ENCODE results near the gene CARD9.

Gene CARD9

DNA sequence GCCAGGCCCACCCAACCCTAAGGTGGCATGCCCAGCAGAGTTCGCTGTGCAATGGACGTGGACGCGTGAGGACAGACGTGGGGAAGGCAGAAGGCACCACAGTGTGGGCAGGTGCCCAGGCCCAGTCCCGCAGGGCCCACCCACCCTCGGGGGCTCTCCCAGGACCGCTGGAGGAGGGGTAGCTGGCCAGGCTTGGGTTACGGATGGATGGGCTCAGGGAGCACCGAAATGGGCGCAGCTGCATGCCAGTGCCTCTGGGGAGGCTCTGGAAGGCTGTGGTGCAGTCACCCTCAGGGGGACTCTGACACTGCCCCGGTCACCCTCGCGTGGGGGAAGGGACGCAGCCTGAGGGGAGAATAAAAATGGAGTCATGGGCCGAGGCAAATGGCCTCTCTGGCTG, 55.8 kb downstream of the CARD9 start:
- no peak for TF ChIP-seq Cebpa-rat (IDR thresholded peaks at IDR 0.05)
- peak overlapping the region in 5 of 10 experiments; percentile 18 to 45 (median 31); a peak in 4 of 20 replicates for H3K4me3 ChIP-seq
- peak overlapping the region; percentile 61 to 97 (median 88) for H3K4me2 ChIP-seq
- no peaks in the 10 kb centered on the region for H4K20me1 ChIP-seq
- peak overlapping the region in 6 of 11 experiments; percentile 14 to 65 (median 53); a peak in 11 of 22 replicates for H3K27ac ChIP-seq
- peaks cover 24 to 73% (median 53%) of the 10 kb centered on the region in 10 experiments for H3K4me1 ChIP-seq
- peaks cover 0 to 24% (median 0%) of the 10 kb centered on the region in 11 experiments; a peak in 5 of 22 replicates for H3K27me3 ChIP-seq
- H3K9me3 ChIP-seq (replicated peaks in 1 of 11) = peaks cover 18 to 34% (median 28%) of the 10 kb centered on the region in 11 experiments
- peaks cover 0 to 10% (median 0%) of the 10 kb centered on the region in 11 experiments; a peak in 2 of 22 replicates for H3K36me3 ChIP-seq
- peak overlapping the region in 6 of 11 experiments; percentile 17 to 75 (median 62); a peak in 10 of 22 replicates for H3K9ac ChIP-seq

DNA sequence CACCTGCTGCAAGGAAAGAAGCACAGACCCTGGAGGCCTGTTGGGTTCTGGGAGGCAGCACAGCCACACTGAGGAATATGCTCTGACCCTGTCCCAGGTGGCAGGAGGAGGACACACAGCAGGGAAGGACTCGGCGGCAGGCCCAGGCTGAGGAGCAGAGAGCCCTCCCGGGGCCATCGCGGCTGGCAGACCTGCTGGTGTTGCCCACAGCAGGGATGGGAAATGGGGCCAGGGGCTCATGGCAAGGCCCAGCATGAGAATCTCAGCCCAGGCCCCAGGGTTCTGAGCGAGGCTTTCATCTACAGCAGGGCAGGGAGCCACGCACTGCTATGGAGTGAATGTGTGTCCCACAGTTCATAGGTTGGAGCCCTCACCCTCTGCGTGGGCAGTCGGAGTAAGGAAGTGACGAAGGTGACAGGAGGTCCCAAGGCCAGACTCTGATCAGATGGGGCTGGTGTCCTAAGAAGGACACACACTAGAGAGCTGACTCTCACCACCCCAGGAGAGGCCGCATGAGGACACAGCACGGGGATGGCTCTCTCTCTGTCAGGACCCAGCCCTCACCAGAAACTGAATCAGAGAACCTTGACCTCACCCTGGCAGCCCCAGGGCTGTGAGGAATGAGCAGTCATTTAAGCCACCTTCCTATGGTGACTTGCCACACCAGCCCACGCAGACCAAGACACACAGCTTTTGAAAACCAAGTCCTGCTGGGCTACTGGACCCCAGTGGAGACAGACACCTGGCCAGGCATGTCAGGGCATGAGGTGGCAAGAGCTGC, 56.4 kb downstream of the CARD9 start:
- peaks cover 25 to 73% (median 53%) of the 10 kb centered on the region in 10 experiments for H3K4me1 ChIP-seq
- H3K27me3 ChIP-seq = peaks cover 0 to 18% (median 0%) of the 10 kb centered on the region in 11 experiments; a peak in 5 of 22 replicates
- no peak for TF ChIP-seq Cebpa-rat (IDR thresholded peaks at IDR 0.05)
- H3K9me3 ChIP-seq (replicated peaks in 1 of 11) = peaks cover 18 to 34% (median 28%) of the 10 kb centered on the region in 11 experiments
- peak overlapping the region in 1 of 10 experiments; percentile 45; a peak in 1 of 20 replicates for H3K4me3 ChIP-seq
- peak overlapping the region in 7 of 11 experiments; percentile 0 to 75 (median 60); a peak in 7 of 22 replicates for H3K9ac ChIP-seq
- H3K36me3 ChIP-seq = peaks cover 0 to 10% (median 0%) of the 10 kb centered on the region in 11 experiments; a peak in 2 of 22 replicates
- H4K20me1 ChIP-seq = peaks cover 0 to 2% (median 0%) of the 10 kb centered on the region in 11 experiments; a peak in 1 of 22 replicates
- H3K27ac ChIP-seq = peak overlapping the region in 6 of 11 experiments; percentile 10 to 65 (median 53); a peak in 9 of 22 replicates
- peak overlapping the region; percentile 61 to 97 (median 88) for H3K4me2 ChIP-seq

DNA sequence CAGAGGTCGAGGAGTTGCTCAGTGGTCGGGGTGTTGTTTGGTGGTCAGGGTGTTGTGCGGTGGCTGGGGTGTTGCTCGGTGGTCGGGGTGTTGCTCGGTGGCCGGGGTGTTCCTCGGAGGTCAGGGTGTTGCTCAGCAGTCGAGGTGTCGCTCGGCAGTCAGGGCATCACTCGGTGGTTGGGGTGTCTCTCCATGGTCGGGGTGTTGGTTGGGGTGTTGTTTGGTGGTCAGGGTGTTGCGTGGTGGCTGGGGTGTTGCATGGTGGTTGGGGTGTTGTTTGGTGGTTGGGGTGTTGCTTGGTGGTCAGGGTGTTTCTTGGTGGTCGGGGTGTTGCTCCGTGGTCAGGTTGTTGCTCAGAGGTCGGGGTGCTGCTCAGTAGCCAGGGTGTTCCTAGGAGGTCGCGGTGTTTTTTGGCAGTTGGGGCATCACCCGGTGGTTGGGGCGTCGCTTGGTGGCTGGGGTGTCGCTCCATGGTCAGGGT, 57.2 kb downstream of the CARD9 start:
- Histone ChIP-seq H3K4me3 (no peak overlapping the region), H3K4me1 (peaks cover 33 to 73% (median 59%) of the 10 kb centered on the region in 10 experiments), H3K9me3 (replicated peaks in 1 of 11) (peaks cover 18 to 33% (median 28%) of the 10 kb centered on the region in 11 experiments), H4K20me1 (peaks cover 0 to 8% (median 0%) of the 10 kb centered on the region in 11 experiments; a peak in 2 of 22 replicates), H3K9ac (no peak overlapping the region), H3K36me3 (peaks cover 0 to 10% (median 0%) of the 10 kb centered on the region in 11 experiments; a peak in 2 of 22 replicates), H3K27me3 (peaks cover 0 to 18% (median 0%) of the 10 kb centered on the region in 11 experiments; a peak in 4 of 22 replicates), H3K4me2 (peak overlapping the region in 8 of 11 experiments; percentile 74 to 97 (median 96); a peak in 15 of 22 replicates), H3K27ac (peak overlapping the region in 3 of 11 experiments; percentile 49 to 65 (median 65); a peak in 4 of 22 replicates)
- TF ChIP-seq Cebpa-rat (IDR thresholded peaks at IDR 0.05) = no peak

DNA sequence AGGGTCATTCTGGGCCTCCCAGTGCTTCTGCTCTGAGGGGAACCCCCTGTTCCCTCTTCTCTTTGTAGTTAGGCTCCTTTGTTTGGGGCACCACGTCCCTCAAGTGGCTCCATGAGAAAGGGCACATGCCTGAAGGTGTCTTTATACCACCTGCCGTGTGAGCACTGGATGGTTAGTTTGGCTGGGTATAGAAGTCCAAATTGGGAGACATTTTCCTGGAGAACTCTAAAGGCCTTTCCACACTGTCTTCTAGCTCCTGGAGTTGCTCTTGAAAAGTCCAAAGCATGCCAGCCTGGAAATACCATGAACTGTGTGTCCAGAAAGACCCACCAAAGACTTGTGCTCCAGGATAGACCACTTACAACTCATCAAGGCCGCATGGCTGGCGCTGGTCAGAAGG, 58.5 kb downstream of the CARD9 start:
- H3K36me3 ChIP-seq = peaks cover 0 to 10% (median 0%) of the 10 kb centered on the region in 11 experiments; a peak in 2 of 22 replicates
- peaks cover 47 to 83% (median 73%) of the 10 kb centered on the region in 10 experiments for H3K4me1 ChIP-seq
- no peak for TF ChIP-seq Cebpa-rat (IDR thresholded peaks at IDR 0.05)
- H3K4me2 ChIP-seq = no peak overlapping the region
- H3K9ac ChIP-seq = no peak overlapping the region
- peaks cover 18 to 29% (median 26%) of the 10 kb centered on the region in 11 experiments for H3K9me3 ChIP-seq (replicated peaks in 1 of 11)
- H3K27ac ChIP-seq = no peak overlapping the region
- H3K27me3 ChIP-seq = peaks cover 0 to 29% (median 0%) of the 10 kb centered on the region in 11 experiments; a peak in 4 of 22 replicates
- peaks cover 0 to 8% (median 0%) of the 10 kb centered on the region in 11 experiments; a peak in 2 of 22 replicates for H4K20me1 ChIP-seq
- H3K4me3 ChIP-seq = no peak overlapping the region

DNA sequence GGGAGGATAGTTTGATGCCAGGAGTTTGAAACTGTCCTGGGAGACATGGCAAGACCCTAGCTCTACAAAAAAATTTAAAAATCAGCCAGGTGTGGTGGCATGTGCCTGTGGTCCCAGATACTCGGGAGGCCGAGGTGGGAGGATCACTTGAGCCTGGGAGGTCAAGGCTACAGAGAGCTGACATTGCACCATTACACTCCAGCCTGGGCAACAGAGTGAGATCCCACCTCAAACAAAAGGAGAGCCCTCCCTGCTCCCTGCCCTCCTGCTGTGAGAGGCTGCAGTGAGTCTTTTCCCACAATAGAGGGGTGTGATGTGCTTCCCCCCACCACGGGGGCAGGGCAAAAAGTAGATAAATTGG, 59.4 kb downstream of the CARD9 start:
- H3K4me2 ChIP-seq = peak overlapping the region in 2 of 11 experiments; percentile 95 to 98; a peak in 3 of 22 replicates

More for the DNA sequence above, 59.4 kb downstream of the CARD9 start:
- peaks cover 0 to 34% (median 0%) of the 10 kb centered on the region in 11 experiments; a peak in 4 of 22 replicates for H3K27me3 ChIP-seq
- H4K20me1 ChIP-seq = peaks cover 0 to 9% (median 0%) of the 10 kb centered on the region in 11 experiments; a peak in 2 of 22 replicates
- peaks cover 0 to 10% (median 0%) of the 10 kb centered on the region in 11 experiments; a peak in 2 of 22 replicates for H3K36me3 ChIP-seq
- H3K4me1 ChIP-seq = peaks cover 54 to 83% (median 74%) of the 10 kb centered on the region in 10 experiments
- H3K27ac ChIP-seq = peak overlapping the region in 1 of 11 experiments; percentile 6; a peak in 1 of 22 replicates
- TF ChIP-seq Cebpa-rat (IDR thresholded peaks at IDR 0.05) = no peak
- no peak overlapping the region for H3K4me3 ChIP-seq
- peaks cover 18 to 29% (median 26%) of the 10 kb centered on the region in 11 experiments for H3K9me3 ChIP-seq (replicated peaks in 1 of 11)
- H3K9ac ChIP-seq = no peak overlapping the region

All from BLaER1 treated with 17β-estradiol and CSF1 and Interleukin-3, amounts not matched to agents 10 nM and 100 nM (cell line).